ENCODE measurements around the gene PKLR.

The PKLR gene

DNA sequence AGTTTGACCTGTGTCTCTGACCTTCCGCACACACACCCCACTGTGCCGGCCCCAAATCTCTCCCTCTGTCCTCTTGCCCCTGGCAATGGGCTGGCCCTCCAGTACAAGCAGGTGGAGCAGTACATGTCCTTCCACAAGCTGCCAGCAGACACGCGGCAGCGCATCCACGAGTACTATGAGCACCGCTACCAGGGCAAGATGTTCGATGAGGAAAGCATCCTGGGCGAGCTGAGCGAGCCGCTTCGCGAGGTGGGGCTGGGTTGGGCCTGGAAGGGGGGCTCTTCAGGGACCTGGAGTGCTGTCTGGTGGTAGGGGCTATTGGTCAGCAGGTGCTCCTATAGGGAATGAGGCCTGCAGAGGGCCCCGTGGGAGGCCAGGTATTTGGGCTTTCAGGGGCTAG lies 16.2 kb downstream of the PKLR start:
- no peak for DNase-seq (ENCODE audit: low spot score)

DNA sequence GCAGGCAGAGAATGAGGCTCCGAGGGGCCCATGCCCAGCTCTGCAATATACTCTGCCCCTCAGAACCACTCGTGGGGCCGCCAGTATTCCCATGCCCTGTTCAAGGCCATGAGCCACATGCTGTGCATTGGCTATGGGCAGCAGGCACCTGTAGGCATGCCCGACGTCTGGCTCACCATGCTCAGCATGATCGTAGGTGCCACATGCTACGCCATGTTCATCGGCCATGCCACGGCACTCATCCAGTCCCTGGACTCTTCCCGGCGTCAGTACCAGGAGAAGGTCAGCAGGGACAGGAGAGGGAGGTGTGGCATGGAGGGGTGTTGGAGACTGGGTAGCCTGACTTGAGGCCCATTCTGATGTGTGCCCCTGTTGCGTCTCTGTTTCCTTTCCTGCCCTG lies 16.8 kb downstream of the PKLR start:
- DNase-seq (ENCODE audit: low spot score) = no peak

DNA sequence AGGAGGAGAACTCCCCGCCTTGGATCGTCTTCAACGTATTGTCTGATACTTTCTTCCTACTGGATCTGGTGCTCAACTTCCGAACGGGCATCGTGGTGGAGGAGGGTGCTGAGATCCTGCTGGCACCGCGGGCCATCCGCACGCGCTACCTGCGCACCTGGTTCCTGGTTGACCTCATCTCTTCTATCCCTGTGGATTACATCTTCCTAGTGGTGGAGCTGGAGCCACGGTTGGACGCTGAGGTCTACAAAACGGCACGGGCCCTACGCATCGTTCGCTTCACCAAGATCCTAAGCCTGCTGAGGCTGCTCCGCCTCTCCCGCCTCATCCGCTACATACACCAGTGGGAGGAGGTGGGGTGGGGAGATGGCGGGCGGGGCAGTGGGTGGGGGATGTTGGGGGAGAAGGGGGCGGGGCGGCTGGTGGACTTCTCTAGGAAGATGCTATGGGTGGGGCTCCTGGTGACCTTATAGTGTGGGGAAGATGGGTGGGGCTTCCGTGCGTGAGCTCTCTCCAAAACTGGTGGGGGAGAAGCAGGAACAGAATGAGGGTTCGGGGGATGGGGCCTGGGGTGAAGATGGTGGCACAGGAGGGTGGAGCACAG lies 18.6 kb downstream of the PKLR start:
- no peak for DNase-seq (ENCODE audit: low spot score)

DNA sequence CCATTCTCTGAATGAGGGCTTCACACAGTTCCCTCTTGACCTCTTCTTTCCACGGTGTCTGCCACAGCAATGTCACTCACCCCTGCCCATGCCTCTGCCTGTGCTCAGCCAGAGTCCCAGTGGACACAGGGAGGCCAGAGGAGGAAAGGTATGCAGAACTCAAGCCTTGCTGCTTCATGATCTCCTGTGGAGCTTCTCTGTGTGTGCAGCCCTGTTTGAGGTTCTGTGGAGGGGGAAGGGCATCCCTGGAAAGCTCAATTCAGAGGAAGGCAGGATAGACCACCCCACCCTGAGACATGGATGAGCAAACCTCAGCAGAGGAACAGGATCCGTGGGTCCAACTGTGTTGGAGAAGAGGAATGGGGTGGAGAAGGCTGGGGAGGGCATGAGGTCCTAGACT lies 22.0 kb downstream of the PKLR start:
- DNase-seq (ENCODE audit: low spot score) = no peak

DNA sequence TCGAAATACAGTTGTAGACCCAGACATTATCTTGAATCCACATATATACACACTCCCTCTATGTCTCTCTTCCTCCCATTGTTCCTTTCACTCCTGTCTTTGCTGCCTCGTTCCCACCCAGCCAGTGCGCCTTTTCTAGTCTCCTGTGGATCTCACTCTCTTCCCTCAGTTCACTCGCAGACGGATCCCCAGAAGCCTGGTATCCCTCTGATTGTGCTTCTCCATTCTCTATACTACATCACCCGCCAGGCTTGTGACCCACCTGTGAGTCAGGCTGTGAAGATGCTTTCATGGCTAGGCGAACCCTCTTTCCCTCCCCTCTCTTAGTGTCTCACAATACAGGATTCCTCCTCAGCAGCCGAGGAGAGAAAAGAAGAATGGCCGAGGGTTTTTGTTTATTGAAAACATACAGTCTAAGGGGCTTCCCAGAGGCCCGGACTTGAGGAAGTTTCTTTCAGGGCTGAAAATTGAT lies 22.5 kb downstream of the PKLR start:
- DNase-seq (ENCODE audit: low spot score) = no peak

DNA sequence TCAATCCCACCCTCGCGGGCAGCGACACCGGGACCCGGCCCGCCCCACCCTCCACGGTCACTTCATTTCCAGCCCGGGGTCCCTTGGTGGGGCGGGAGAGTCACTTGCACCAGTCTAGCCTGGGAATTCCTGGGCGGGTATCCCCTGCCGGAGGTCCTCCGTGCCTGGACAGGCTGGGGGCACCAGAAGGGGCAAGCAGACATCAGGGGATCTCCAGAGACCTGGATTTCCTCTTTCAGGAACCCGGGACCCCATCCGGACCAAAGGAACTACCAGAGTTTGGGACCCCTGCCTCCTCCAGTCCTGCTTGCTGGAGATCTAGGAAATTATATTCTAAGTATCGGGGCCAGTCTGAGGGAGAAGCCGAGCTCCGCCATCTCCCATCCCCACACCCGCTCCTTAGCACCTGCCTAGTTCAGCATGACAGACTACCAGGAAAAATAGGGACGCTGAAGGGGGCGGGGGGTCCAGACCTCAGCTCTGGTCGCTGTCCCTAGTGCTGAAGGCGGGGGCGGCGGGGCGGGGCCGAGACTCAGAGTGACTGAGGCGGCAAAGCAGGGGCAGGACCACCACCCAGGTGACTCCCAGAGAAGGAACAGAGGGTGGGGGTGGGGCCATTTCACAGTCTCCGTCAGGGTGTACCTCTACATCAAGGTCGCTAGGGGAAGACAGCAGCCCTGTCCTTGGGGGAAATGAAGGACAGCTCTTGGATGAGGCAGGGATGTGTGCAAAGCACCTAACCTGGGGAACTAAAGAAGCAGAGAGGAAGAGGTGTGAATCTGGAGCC lies 23.1 kb downstream of the PKLR start:
- peak; percentile 81 for DNase-seq (ENCODE audit: low spot score)

DNA sequence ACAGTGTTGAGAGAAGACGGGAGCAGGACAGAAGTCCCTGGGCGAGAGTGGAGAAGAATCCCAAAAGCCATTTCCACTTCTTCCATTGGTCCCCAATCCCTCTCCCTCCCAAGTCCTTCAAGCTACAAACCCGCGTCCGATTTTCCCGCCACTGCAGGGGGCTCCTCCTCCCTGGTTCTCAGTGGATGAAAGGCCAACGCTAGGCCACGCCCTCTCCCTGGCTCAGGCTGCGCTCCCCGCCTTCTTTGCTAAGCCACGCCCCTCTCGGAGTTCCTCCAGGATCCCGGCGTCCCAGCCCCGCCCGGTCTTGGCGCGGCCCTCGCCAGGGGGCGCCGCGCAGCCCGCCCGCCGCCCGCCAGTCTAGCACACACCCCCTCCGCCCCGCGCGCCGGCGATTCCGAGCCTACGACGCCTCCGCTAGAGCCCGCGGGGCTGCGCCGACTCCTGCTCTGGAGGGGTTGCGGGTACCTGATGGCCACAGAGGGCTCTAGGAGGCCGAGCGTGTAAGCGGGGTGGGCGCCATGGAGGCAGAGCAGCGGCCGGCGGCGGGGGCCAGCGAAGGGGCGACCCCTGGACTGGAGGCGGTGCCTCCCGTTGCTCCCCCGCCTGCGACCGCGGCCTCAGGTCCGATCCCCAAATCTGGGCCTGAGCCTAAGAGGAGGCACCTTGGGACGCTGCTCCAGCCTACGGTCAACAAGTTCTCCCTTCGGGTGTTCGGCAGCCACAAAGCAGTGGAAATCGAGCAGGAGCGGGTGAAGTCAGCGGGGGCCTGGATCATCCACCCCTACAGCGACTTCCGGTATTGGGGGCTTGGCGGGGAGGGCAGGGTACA lies 24.0 kb downstream of the PKLR start, which contains the start of gene HCN3:
TSS of gene HCN3 (plus strand) at position 394 of the 832 bp plus-strand sequence. CDS start at position 522, 128 bp downstream.
- peak; percentile 99 for DNase-seq (ENCODE audit: low spot score)

DNA sequence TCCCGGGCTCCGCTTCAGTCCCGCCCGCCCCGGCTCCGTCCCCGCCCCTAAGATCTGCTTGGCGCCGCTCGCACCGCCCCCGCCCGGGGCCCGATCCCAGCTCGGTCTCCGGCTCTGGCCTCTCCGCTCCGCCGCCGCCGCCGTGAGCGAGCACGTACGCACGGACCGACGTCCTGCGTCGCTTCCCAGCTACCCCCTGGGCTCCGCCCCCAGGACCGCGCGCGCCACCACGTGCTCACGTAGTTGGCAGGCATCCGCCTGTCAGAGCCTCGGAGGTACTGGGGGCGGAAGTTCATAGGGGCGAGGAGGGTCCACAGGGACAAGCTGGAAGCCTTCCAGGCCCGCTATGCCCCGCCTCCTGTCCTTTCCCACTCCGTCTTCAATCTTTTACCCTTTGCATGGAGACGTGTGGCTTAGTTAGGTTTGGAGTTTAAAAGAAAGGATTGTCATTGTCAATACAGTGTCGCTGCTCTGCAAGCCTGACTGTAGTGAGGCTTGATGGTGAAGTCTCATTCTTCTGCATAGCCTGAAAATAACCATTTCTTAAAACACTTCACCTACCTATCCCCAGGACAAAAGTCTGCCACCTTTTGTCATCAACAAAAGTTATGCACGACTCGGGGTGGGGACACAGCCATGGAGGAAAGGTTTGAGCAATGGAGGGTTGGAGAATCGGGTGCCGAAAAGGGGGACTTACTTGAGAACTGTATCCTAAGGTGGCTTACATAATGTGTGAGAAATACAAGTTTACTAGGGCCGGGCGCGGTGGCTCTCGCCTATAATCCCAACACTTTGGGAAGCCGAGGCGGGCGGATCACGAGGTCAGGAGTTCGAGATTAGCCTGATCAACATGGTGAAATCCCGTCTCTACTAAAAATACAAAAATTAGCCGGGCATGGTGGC lies 27.6 kb downstream of the PKLR start, which contains the start of gene CLK2:
TSS of gene CLK2 (minus strand) at position 162 of the 903 bp plus-strand sequence. CDS start 2,527 bp downstream, outside the sequence.
- DNase-seq (ENCODE audit: low spot score) = peak; percentile 98

DNA sequence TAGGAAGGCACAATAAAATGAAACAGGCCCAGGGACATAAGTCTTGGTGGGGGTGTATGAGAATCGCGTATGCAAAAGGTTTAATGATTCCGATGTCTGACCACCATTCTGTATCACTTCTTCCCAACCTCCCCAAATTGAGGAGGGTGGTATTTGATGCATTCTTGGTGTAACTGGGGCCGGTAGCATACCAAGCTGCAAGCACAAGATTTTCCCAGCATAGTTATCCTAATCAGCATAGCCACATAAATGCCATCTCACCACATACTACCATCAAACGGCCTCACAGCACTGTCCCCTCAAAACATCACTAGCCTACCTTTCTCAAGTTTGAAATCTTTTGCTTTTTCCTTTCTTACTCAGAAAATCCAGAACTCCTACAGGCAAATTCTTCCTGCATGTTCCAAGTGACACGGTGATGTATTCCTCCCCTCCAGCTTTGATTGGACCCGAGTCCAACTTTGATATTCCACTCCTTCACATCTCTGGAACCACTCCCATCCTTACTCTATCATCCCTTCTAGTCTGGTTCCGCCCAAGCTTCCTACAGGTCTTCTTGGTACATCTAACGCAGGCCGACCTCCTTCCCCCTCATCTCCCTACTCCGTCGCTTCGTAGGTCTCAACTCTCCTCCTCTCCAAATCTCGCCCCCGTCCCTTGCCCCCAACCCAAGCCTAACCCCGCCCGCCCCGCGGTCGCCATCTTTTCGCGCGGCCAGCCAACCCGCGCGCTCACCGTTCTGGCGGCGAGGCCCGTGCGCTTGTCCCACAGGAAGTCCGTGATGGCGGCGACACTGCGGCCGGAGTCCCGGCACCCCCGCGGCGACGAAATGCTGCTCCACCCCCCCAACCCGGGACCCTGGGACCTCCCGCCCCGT lies 28.5 kb downstream of the PKLR start:
- DNase-seq (ENCODE audit: low spot score) = peak; percentile 84

DNA sequence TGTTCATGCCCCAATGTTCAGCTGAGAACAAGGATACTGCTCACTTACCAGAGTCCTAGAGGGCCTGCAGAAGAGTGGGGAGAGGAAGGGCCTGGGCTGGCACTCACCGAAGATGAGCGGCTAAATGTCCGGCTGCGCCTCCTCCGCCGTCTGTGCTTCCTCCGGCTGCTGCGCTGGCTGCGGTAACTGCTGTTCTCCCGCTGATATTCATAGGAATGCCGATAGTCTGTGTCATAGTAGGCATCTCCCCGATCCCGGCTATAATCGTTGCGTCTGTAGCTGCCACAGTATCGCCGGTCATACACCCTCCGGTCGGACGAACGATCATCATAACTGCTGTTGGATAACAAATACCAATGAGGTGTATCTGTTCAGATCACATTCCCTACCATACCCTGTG lies 31.9 kb downstream of the PKLR start:
- no peak for DNase-seq (ENCODE audit: low spot score)

DNA sequence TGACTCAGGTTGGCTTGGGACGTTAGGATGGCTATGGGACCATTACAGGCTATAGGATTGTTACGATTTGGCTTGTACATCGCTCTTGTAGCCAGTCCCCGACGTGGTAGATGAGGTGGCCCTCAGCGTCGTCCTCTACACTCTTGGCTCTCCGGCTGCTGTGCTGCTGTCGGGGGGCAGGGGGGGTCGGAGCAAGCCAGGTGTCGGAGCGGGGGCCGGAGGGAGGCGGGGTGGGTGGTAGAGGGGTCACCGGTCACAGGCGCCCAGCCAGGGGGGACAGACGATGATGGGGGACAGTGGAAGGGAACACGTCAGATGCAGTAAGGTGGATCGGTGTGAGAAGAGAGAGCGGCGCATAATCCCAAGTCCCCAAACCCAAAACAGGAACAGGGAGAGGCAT lies 32.6 kb downstream of the PKLR start:
- DNase-seq (ENCODE audit: low spot score) = no peak

DNA sequence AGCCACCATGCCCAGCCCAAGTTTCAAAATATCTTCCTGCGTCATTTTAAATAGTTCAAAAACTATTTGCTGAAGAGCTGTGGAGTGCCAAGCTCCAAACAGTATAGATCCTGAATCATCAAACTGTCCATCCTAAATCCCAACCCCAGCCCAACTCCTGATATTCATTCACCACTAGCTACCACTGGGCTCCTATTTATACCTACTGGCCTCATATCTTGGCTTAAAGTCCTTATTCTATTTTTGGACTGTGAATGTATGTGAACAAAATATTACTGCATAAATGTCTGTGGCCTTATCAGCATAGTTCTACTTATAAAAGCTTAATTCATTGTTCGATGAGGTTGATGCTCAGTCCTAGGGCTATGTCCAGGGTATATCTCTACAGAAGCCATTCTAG lies 33.9 kb downstream of the PKLR start:
- no peak for DNase-seq (ENCODE audit: low spot score)

DNA sequence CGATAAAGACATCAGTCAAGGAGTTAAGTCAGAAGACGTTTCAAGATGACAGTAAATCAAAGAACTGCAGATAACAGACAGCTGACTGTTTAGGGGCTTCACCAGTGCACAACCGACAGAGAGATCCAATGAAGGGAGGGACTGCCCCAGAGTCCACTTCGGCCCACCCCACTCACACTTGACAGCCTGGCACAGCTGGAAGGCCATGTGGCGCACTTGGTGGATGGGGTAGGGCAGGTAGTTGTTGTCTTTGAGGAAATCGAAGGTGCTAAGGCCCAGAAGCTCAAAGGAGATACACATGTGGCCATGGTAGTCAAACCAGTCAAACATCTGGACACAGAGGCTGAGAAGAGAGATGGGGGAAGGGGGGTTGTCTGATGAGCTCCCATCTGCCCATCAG lies 34.7 kb downstream of the PKLR start:
- DNase-seq (ENCODE audit: low spot score) = no peak

DNA sequence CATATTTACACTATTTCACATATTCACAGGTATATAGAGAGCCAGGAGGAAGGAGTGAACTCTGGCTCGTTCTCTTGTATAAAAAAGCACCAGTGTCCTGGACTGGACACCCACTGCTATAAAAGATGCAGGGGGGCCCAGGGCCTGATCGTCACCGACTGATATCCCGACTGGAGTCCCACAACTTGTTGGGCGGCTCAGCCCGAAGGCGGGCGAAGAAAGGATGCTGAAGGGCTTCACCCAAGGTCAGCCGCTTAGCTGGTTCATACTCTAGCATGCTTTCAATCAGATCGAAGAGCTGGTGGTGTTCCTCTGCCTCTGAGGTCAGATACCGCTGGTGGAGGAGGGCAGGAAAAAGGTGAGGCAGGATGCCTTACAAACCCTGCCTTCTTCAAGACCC lies 38.2 kb downstream of the PKLR start:
- no peak for DNase-seq (ENCODE audit: low spot score)

DNA sequence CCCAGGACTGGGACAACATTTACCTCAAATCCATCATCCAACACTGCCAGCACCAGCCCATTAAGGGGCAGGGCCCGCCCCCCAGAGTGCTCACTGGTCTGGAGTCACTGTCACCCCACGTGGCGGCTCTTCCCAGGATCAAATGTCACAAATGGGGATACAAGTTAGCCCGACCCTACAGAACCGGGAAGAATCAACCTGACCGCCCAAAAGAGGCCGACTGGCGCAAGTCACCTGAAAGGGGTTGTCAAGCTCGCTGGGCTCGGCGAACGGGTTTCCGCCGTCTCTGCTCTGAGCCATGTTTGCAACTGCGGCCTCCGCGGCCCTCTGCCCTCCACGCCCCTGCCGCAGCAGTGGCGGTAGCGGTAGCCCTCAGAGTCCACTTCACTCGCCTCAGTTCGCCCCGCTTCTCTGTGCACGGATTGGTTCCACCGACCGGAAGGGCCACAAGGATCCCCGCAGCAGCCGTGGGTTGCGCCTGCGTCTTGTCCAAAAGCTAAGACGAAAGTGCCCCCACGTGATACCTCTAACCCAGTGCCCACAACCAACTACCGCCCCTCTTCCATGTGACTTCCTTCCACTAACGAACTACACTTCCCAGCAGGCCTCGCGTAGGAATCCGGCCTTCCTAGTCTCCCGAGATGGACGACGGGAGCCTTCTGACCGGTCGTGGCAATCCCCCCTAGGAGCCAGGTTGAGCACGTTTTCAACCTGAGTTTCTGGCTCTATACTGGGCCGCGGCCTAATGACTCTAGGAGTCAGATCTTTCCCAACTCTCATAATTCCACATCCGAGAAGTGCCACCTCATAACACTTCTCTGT lies 39.2 kb downstream of the PKLR start, which contains the start of gene SCAMP3:
TSS of gene SCAMP3 (minus strand) at position 509 of the 822 bp plus-strand sequence. CDS start at position 300, 209 bp downstream.
- DNase-seq (ENCODE audit: low spot score) = peak; percentile 96

DNA sequence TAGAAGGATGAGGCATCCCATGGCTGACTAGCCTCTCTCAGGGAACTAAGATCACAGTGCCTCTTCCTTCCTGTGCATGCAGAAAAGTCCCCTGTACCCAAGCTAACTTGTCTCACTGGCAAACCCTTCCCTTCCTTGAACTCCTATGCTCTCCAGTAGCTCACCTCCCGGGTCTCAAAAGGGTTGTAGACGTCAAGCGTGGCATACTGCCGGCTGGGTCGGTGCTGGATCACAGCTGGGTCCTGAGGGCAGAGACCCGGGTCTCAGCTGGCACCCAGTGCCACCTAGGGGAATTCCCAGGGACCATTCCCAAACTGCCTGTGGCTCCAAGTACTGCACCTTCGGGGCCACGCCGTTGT lies 39.8 kb downstream of the PKLR start:
- peak; percentile 59 for DNase-seq (ENCODE audit: low spot score)

DNA sequence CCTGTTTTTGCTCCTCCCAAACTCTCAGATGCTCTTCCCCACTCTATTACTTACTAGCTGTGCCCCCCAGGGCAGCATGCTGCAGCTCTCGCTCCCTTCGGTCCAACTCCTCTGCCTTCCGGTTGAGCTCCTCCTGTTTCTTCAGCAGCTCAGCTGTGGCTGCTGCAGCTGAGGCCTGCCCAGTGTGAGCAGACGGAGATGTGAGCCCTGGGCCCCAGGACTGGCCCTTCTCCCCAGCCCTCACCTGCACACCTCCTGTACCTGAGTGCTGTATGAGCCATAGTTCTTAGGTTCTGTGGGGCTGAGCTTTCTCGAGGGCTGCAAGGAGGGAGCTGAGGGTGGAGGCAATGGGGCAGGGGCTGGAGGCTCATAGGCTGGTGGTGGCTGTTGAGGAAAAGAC lies 41.0 kb downstream of the PKLR start:
- DNase-seq (ENCODE audit: low spot score) = no peak

DNA sequence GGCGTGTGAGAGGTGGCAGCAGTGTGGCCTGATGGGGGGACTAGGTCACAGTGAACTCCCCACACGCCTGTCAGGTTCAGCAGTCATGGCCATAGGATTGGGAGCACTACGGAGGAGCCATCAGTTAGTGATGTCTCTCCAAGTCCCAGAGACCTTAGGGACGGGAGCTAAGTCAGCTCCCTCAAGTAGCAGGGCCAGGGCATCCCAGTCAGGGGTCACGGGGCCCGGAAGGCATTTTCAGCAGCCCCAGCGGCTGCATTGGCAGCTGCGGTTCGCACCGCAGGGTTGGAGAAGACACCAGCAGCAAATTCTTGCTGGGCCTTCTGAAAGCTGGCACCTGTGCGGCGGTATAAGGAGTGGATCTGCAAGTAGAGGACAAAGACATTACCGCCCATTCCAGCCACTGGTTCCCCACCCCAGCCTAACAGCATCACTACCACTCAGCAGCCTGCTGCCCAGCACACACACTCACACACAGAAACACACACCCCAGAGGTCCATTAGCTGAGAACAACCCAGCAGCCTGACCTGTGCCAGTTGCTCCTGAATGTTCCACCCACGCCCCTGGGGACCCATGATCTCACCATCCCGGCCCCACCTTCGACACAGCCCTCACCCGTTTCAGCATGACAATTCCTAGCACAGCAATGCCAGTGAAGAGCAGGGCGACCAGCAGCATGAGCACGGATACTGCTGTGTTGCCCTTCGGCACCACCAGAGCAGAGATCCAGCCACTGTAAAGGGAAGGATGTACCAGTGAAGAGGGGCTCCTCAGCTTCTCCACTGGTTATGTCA lies 45.0 kb downstream of the PKLR start:
- no peak for DNase-seq (ENCODE audit: low spot score)
